GM18873 (cell line): ENCODE measurements around the gene TBX2.

ENCODE experiments used
- ATAC-seq: cut with Tn5 transposase; IDR thresholded peaks from one replicate; pipeline ENCODE4 v1.9.1; 2021; ENCODE audit warnings: mild to moderate bottlenecking, moderate library complexity, moderate number of reproducible peaks; ENCODE audit not compliant: unreplicated experiment, low FRiP score

Gene TBX2

DNA sequence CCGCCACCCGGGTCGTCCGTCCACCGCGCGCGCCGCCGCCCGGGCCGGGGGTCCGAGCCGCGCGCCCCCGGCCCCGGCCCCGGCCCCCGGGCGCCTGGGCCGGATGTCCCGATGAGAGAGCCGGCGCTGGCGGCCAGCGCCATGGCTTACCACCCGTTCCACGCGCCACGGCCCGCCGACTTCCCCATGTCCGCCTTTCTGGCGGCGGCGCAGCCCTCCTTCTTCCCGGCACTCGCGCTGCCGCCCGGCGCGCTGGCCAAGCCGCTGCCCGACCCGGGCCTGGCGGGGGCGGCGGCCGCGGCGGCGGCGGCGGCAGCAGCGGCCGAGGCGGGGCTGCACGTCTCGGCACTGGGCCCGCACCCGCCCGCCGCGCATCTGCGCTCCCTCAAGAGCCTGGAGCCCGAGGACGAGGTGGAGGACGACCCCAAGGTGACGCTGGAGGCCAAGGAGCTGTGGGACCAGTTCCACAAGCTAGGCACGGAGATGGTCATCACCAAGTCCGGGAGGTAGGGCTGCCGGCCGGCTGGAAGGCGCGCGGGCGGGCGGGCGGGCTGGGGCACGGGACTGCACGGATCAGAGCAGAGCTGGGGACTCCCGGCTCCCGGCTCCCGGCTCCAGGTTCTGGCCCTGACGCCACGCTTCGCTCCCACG, 548 bp downstream of the TBX2 start:
- ATAC-seq = no peak

DNA sequence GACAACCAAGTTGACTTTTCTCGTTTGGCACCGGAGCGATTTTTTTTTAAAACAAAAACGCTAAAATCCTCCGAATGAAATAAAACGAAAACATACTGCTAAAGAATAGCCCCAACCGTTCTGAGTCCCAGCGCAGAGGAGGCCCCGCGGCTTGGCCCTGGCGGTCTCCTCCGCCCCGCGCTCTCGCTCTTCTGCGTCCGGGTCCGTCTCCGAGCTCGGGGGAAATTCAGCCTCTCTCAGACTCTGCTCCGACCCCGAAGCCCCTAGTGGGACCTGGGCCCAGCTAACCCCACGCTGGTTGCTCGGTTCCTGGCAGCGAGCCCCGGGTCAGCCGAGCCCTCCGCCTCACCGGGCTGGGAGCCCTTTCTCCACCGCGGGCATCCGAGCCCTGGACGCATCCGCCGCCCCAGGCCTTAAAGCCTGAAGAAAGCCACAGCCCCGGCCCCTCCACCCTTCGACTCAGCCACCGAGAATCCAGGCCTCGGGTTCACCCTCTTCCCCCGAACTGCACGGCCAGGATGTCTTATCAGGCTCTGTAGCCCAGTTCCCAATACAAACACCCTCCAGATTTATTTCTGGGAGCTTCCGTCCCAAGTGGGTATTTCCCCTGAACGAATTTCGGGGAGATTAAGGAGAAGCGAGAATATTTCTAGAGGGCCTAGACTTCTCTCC, 1.2 kb downstream of the TBX2 start:
- no peak for ATAC-seq

DNA sequence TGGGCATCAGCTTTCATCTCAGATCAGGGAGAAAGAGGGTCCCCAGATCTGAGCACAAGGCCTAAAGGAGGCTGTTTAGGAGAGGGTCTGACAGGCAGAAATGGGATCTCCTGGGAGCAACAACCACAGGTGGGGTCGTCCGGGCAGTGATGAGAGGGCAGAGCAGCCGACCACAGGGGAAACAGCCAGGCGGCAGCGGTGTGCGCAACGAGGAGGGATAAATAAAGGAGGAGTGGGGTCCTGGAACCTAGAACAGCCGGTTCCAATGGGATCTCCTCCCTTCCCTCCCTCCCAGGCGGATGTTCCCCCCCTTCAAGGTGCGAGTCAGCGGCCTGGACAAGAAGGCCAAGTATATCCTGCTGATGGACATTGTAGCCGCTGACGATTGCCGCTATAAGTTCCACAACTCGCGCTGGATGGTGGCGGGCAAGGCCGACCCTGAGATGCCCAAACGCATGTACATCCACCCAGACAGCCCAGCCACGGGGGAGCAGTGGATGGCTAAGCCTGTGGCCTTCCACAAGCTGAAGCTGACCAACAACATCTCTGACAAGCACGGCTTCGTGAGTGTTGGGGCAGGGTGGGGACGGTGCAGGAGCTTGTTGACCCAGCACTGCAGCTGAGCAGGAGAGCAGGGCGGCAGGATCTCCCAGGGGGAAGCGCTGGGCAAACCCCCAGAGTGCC, 1.9 kb downstream of the TBX2 start:
- ATAC-seq = no peak

DNA sequence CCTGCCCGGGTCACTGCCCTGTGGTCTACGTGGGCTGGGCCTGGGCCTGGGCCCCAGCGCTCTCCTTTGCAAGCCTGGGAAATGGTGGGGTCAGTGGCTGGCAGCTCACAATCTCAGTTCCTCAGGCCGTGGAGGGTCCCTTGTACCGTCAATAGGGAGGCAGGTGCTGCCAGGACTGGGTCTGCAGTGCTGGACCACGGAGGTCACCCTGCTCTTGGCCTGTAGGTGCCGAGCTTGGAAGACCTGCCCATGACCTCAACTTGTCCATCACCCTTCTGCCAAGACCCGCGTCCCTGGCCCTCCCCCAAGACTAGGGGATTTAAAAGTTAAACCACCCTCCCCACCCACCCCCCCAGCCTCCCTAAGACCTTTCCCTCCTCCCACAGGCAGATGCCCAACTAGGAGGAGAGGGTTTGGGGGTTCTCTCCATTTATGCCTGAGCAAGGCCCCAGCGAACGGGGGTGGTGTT, 2.5 kb downstream of the TBX2 start:
- no peak for ATAC-seq

DNA sequence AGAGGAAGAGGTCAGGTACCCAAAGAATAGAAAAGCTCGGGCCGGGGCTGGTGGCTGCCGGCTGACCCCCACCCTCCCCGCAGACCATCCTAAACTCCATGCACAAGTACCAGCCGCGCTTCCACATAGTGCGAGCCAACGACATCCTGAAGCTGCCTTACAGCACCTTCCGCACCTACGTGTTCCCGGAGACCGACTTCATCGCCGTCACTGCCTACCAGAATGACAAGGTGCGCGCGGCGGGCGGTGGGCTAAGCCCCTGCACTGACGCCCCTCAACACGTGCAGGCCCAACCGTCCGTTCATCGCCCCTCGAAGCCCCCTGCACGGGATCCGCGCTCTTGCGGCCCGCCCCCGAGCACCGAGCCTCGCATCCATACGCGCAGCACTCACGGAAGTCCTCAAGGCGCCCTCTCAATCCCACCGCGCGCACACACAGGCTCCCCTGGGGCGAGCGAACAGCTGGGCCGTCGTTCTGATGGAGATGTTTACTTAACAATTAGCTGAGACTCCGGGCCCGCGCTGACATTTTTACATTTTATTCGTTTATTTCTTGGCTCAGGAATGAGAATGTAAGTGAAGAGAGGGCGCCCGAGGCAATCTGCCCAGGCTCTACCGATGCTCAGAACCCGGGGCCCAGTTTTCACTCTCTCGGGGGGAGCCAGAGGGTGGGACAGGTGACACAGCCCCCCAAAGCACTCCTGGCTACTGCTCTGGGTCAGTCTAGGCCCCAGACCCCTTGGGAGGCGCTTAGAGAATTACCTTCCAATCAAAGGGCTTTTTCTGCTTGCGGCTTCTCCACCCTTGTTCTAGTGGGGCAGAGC, 3.5 kb downstream of the TBX2 start:
- ATAC-seq = no peak

DNA sequence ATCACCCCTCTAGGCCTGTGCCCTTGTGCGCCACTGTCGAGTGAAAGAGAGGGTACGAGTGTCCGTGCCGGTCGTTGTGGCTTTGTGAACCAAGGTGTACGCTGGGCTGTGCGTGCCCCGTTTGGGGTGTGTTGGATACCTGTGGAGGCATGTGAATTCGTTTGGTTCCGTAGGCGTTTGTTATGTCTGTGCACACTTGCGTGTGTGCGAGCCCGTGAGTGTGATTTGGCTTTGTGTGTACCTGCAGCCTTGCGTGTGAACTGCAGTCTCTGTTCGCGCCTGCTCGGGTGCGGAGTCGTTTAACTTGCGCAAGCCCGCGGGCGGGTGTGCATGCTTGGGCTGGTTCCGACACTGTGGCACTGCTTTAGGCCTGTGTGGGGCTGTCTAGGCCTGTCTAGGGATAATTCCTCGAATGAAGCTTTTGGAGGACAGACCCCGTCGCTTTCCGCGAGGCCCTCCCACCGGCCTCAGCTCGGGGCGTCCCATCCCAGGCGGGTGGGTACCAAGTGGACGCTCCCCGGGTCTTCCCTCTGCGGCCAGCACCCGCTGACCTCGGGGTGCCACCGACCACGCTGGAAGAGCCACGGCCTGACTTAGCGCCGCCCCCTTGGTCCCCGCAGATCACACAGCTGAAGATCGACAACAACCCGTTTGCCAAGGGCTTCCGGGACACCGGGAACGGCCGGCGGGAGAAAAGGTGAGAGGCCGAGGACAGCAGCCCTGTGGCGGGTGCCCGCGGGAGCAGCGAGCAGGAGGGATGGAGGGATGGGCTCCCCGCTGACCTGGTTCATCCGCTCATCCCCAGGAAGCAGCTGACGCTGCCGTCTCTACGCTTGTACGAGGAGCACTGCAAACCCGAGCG, 4.4 kb downstream of the TBX2 start:
- ATAC-seq = no peak

DNA sequence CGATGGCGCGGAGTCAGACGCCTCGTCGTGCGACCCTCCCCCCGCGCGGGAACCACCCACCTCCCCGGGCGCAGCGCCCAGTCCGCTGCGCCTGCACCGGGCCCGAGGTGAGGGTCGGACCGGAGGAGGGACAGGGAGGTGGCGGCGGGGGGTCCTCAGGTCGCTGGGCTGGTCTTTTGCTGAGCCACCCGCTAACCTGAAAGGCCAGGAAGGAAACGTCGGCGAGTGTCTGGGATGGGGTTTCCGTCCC, 4.9 kb downstream of the TBX2 start:
- no peak for ATAC-seq

DNA sequence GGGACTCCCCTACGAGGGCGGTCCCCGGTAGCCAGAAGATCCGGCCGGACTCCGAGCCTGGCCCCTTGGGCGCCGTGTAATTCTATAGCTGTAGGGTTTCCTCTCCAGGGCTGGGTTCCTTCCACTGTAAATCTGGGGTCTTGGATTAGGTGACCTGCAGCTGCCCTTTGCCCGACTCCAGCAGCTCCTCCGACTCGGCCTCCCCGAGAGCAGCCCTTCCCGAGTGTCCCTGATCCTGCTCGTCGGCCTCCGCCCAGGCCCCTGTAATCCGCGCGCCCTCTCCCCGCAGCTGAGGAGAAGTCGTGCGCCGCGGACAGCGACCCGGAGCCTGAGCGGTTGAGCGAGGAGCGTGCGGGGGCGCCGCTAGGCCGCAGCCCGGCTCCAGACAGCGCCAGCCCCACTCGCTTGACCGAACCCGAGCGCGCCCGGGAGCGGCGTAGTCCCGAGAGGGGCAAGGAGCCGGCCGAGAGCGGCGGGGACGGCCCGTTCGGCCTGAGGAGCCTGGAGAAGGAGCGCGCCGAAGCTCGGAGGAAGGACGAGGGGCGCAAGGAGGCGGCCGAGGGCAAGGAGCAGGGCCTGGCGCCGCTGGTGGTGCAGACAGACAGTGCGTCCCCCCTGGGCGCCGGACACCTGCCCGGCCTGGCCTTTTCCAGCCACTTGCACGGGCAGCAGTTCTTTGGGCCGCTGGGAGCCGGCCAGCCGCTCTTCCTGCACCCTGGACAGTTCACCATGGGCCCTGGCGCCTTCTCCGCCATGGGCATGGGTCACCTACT, 5.5 kb downstream of the TBX2 start:
- no peak for ATAC-seq

DNA sequence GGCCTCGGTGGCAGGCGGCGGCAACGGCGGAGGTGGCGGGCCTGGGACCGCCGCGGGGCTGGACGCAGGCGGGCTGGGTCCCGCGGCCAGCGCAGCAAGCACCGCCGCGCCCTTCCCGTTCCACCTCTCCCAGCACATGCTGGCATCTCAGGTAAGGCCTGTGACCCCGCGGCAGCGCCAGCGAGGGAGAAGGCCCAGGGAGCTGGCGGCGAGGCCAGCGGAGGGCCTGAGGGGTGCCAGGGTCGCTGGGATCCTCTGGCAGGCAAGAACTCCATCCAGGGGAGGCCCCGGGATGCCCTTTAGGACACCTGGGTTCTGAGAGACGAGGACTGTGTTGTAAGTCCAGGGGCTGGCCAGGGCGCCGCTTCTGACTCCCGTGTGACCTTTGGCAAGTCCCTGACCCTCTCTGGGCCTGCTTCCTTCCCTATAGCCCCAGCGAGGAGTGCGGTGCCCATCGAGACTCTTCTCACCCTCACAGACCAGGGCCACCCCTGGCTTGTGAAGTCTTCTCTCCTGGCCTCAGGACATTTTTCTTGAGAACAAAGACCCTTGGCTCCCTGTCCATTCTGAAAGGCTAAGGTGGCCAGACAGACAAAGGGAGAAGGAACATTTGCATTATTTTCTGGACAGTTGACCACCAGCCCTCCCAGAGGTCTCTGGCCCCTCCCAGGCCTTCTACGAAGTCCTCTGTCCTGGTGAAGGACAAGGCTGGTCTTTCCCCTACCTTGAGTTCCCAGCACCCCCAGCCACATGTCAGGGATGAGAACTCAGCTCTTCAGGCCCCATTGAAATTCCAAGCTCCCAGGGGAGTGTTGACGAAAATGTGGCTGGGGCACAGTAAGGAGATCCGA, 6.3 kb downstream of the TBX2 start:
- ATAC-seq = no peak

DNA sequence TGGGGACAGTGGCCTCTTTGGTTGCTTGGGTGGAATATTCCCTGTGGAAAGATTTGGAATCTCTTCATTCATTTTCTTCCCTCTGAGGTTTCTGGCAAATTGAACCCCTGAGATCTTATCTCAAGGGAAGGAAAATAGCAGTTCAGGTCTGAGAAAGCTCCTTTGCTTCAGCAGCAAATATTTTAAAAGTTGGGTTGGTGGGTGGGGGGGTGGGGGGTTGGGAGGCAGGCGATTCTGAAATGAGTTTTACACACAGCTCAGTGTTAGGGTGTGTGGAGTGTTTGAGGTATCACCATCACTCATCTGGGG, 6.8 kb downstream of the TBX2 start:
- ATAC-seq = no peak

DNA sequence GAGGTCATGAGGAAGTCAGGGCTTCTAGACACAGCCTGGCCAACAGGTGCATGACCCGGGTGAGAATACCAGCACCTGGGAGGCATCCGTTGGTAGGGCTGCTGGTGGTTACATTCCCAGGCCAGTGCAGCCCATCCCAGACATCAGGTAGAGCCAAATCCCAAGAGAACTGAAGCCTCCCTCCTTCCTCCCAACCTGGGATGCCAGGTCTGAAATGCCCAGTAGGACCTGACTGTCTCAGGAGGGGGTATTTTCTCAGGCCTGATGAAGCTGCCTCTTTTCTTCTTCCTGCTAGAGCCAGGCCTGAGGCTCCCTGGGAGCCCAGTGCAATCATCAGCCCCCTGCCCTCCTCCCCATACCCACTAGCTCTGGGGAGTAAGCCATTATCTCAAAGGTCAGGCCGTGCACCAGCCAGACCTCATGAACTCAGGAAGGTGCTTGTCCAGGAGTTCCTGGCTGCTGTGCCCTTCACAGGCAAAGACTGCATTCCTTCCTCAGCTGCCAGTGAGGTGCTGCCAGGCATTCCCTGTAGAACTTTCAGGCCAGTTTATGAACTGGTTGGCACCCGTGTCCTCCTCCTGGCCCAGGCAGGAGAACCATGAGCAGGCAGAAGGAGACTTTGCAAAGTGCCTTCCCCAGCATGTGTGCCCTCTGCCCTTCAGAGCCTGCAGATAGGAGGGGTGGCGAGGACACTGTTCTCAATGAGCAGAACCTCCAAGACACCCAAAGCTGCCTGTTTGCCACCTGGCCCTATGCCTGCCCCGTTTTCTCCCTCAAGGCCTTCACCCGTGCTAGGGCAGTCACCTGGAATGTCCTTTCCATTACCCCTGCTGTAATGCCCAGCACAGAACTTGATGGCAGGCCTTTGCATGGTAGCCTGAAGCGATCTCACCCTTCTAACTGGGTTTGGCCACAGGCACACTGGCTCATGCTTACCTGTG, 7.6 kb downstream of the TBX2 start:
- no peak for ATAC-seq

DNA sequence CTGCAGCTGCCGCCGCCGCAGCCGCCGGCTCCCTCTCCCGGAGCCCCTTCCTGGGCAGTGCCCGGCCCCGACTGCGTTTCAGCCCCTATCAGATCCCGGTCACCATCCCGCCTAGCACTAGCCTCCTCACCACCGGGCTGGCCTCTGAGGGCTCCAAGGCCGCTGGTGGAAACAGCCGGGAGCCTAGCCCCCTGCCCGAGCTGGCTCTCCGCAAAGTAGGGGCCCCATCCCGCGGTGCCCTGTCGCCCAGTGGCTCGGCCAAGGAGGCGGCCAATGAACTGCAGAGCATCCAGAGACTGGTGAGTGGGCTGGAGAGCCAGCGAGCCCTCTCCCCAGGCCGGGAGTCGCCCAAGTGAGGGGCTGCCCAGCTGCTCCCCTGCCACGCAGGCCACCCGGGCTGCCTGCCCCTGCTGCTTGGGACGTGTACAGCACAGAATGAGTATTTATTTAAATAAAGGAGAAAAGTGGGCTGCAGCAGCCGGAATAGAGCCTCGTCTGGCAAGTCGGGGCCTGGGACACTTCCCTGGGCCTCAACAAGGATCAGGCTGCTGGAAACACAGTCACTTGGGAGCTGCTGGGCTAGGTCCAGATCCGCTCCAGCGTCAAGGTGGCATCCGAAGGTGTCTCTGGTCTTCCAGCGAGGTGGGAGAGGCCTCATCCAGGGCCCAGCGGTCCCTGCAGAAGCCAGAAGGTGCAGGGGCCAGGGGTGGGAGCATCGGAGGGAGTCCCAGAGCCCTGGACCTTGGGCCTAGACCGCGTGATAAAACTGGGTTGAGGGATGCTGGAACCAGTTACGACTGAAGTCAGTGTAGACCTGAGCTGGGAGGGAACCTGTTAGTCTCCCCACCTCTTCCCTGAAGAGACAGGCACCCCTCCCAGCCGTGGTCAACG, 8.8 kb downstream of the TBX2 start:
- no peak for ATAC-seq

DNA sequence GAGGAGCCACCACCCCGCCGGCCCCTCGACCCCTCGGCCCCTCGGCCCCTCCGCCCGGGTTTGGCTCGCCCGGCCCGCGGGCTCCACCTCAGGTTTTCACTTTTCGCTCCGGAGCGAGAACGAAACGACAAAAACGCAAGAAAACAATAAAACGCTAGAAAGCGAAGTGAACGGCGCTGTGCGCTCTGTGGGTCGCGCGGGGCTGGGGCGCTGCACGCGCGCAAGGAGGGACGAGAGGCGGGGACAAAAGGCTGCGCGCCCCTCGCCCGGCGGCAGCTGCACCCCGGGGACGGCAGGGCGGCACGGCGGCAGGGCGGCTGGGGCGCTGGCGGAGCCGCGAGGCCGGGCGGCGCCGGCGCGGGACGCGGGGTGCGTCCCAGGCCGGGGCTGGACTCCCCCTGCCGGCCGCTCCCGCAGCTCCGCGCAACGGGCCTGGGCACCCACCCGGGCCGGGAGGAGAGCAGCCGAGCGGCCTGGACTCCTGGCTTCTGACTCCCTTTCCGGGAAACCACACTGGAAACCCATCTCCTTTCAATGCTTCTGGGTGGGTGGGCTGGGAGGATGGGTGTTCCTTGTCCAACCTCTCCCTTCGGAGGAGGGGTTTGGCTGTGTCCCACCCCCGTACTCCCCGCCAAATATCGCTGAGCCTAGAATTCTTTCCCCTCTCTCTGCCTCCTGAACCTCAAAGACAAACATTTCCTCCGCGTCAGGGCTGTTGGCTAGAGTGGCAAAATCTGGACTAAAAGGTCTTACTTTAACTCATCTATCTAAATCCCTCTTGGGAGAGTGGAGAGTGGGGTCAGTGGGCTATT, 9.9 kb downstream of the TBX2 start:
- no peak for ATAC-seq

DNA sequence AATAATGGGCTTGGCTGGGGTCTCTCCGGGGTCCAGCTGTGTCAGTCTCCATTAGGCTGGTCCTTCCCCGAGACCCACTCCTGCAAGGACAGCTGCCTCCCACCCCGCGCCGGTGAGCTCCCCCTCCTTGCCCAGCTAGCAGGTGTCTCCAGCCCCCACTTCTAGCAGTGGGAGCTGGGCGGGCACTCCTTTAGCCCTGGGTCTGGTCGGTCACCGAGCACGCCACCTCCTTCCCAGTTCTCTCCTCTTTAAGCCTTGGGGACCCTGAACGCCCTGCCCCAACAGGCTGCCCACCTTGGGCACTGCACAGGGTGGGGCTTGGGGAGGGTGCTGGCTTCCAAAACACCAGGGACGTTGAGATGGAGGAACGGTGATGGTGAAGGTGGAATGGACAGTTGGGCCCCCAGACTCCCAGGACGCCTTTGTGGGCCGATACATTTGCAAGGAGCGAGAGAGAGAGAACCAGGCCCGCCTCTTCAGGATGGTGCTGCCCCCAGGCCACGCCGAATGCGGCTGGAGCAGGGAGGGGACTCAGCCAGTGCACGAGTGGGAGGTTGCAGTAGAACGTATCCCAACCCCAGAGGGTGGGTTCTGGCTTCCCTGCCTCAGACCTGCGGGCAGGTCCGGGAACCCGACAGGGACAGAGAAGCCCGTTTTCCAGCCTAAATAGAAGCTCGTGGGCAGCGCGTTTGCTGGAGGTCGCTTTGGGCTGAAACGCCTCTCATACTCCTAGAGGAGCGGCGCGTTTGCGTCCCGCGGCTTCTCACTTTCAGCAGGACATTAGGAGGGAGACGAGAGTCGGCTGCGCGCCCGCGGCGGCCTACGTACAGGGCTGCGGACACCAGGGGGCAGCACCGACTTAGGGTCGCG, 10.7 kb downstream of the TBX2 start:
- no peak for ATAC-seq

DNA sequence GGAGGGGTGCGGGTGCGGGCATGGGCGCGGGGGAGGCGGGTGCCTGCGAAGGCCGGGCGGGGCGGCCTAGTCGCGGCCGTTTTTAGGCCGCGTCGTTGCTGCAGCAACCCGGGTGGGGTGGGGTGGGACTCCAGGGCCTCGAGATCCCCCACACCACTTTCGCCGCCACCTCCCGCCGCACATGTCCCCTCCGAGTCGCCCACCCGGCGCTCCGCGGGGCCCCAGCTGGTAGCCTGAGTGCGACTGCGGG, 11.3 kb downstream of the TBX2 start:
- ATAC-seq = no peak
